ENCODE data around the gene LIPG. TPM values are rescaled to one million over a fixed set of nuclear protein-coding genes. Genes with fewer than 3 reads are reported as not detected.
"Not testable (repeated sequence)": the region's sequence is repeated elsewhere in the genome, so short reads cannot be mapped to it uniquely, and the experiment has no call there.

Gene LIPG
- total RNA-seq, 2 donors from 2014 or later = 0.36 to 28.5 TPM

DNA sequence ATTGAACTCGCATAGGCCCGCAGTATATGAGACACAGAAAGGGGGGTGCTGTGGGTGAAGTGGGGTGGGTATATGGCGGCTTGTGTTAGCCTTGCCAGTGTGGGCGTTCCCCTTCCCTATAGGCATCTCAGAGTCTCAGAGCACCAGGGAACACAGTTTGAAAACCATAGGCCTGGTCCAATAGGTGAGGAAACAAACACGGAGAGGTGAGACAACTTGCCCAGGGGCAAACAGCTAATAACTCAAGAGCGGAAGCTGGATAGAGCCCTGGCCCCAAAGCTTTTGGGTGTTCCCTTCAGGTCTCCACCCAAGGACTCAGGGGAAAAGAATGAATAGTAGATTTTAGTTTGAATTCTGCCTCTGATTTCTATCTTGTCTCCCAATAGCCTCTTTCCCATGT, 7.9 kb downstream of the LIPG start:
- H3K27ac ChIP-seq = no peak overlapping the region
- 80% methylated on average over 6 of the region's 6 CpGs for WGBS
- DNase-seq (ENCODE audit: low spot score) = no peak
- H3K4me1 ChIP-seq (replicated peaks) = no peaks in the 10 kb centered on the region
- H3K27me3 ChIP-seq (replicated peaks; ENCODE audit: insufficient read depth) = no peaks in the 10 kb centered on the region
- intact Hi-C loops (cut with DNase I) = no loop called here
- H3K4me3 ChIP-seq = no peak overlapping the region
- no peaks in the 10 kb centered on the region for H3K36me3 ChIP-seq
- TF ChIP-seq POLR2A (IDR thresholded peaks at IDR 0.05) (no peak), POLR2AphosphoS5 (IDR thresholded peaks at IDR 0.05) (no peak)
- TF ChIP-seq, protein P1, sequence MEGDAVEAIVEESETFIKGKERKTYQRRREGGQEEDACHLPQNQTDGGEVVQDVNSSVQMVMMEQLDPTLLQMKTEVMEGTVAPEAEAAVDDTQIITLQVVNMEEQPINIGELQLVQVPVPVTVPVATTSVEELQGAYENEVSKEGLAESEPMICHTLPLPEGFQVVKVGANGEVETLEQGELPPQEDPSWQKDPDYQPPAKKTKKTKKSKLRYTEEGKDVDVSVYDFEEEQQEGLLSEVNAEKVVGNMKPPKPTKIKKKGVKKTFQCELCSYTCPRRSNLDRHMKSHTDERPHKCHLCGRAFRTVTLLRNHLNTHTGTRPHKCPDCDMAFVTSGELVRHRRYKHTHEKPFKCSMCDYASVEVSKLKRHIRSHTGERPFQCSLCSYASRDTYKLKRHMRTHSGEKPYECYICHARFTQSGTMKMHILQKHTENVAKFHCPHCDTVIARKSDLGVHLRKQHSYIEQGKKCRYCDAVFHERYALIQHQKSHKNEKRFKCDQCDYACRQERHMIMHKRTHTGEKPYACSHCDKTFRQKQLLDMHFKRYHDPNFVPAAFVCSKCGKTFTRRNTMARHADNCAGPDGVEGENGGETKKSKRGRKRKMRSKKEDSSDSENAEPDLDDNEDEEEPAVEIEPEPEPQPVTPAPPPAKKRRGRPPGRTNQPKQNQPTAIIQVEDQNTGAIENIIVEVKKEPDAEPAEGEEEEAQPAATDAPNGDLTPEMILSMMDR (IDR thresholded peaks at IDR 0.05) = no peak
- H3K9me3 ChIP-seq = no peaks in the 10 kb centered on the region

DNA sequence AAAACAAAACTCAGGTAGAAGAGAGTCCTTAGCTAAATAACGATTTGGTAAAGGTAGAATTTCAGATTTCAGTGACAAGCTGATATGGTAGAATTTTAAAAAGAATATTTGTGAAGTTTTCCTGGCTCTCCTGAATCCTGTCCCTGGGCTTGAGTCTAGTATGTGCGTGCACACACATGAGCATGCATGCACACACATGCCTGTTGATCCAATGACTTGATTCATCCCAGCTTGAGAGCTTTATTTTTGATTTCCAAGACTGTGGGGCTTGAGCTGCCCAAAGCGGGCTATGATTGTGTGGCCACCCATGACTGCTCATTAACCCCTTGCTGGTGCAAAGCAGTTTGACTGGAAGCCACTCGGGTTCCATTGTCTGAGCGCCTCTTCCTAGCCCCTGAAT, 9.0 kb downstream of the LIPG start:
- no peaks in the 10 kb centered on the region for H3K4me1 ChIP-seq (replicated peaks)
- 77% methylated on average over 5 of the region's 5 CpGs for WGBS
- no peak for DNase-seq (ENCODE audit: low spot score)
- H3K4me3 ChIP-seq = no peak overlapping the region
- intact Hi-C loops (cut with DNase I) = no loop called here
- no peak for TF ChIP-seq POLR2AphosphoS5 (IDR thresholded peaks at IDR 0.05)
- TF ChIP-seq POLR2A (IDR thresholded peaks at IDR 0.05) = no peak
- TF ChIP-seq, protein P1 (IDR thresholded peaks at IDR 0.05) = no peak
- H3K9me3 ChIP-seq = no peaks in the 10 kb centered on the region
- H3K27me3 ChIP-seq (replicated peaks; ENCODE audit: insufficient read depth) = no peaks in the 10 kb centered on the region
- no peak overlapping the region for H3K27ac ChIP-seq
- no peaks in the 10 kb centered on the region for H3K36me3 ChIP-seq

DNA sequence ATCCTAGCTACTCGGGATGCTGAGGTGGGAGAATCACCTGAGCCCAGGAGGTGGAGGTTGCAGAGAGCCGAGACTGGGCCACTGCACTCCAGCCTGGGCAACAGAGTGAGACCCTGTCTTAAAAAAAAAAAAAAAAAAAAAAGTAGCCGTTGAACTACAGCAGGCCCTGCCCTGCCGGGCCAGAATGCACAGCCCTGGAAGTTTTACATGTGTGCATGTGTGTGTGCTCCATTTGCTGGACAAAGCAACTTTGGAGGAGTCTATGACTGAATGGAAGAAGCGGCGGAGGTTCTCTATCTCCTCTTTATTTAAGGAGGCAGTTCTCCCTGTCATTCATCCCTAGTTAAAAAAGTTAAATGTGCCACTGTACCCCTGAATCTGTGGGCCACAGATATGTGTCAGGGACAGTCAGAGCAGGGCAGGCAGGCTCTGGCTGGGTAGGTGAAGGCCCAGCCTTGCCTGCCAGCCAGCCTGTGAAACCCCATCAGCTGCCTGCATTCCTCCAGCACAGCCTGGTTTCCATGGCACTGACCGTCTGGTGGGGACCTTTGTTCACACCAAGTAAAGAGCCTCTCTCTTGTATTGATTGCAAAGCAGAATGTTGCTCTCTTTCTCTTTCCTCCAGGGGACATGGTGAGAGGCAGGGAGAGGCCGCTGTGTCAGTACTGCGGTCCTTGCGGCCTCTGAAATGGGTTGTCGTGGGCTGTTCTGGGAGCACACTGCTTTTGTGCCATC, 10.9 kb downstream of the LIPG start:
- no peaks in the 10 kb centered on the region for H3K4me1 ChIP-seq (replicated peaks)
- WGBS = 90% methylated on average over 11 of the region's 11 CpGs
- intact Hi-C loops (cut with DNase I) = no loop called here

DNA sequence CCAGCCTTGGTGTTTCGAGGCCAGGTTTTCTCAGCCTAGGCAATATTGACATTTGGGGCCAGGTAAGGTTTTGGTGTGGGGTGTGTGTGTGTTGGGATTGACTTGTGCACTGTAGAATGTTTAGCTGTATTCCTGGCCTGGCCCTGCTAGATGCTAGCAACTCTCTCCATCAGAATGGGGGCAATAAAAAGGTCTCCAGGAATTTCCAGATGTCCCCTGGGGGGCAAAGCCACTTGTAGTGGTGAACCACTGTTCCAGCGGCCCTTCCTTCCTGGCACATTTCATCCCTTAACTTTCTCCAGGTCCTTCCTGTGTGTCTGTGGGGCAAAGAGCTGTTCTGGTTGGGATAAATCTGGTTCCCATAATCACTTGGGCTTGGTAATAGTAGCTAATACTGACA, 12.0 kb downstream of the LIPG start:
- no peaks in the 10 kb centered on the region for H3K27me3 ChIP-seq (replicated peaks; ENCODE audit: insufficient read depth)
- no peak overlapping the region for H3K4me3 ChIP-seq
- no peaks in the 10 kb centered on the region for H3K4me1 ChIP-seq (replicated peaks)
- no peaks in the 10 kb centered on the region for H3K9me3 ChIP-seq
- DNase-seq (ENCODE audit: low spot score) = no peak
- WGBS = 84% methylated on average over 2 of the region's 2 CpGs
- no peaks in the 10 kb centered on the region for H3K36me3 ChIP-seq
- intact Hi-C loops (cut with DNase I) = no loop called here
- TF ChIP-seq POLR2AphosphoS5 (IDR thresholded peaks at IDR 0.05) (no peak), POLR2A (IDR thresholded peaks at IDR 0.05) (no peak)
- TF ChIP-seq, protein P1 (IDR thresholded peaks at IDR 0.05) = no peak
- H3K27ac ChIP-seq = no peak overlapping the region

More for the DNA sequence above, 10.9 kb downstream of the LIPG start:
- Histone ChIP-seq H3K27me3 (replicated peaks; ENCODE audit: insufficient read depth) (no peaks in the 10 kb centered on the region), H3K4me3 (no peak overlapping the region), H3K36me3 (no peaks in the 10 kb centered on the region), H3K27ac (no peak overlapping the region), H3K9me3 (no peaks in the 10 kb centered on the region)
- no peak for DNase-seq (ENCODE audit: low spot score)
- TF ChIP-seq POLR2AphosphoS5 (IDR thresholded peaks at IDR 0.05) (no peak), POLR2A (IDR thresholded peaks at IDR 0.05) (no peak)
- TF ChIP-seq, protein P1 (IDR thresholded peaks at IDR 0.05) = no peak

DNA sequence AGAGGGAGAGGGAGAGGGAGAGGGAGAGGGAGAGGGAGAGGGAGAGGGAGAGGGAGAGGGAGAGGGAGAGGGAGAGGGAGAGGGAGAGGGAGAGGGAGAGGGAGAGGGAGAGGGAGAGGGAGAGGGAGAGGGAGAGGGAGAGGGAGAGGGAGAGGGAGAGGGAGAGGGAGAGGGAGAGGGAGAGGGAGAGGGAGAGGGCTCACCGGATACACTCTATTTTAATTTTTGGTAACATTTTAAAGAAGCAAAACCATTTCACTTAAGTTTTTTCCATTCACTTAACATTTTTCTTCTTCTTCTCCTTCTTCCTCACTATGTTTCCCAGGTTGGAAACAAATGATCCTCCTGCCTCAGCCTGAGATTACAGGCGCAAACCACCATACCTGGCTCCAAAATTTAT, 17.2 kb downstream of the LIPG start:
- H3K27me3 ChIP-seq (replicated peaks; ENCODE audit: insufficient read depth); H3K4me1 ChIP-seq (replicated peaks); intact Hi-C loops (cut with DNase I); H3K27ac ChIP-seq; H3K9me3 ChIP-seq; DNase-seq (ENCODE audit: low spot score); H3K4me3 ChIP-seq; H3K36me3 ChIP-seq: not testable (repeated sequence)
- WGBS = 96% methylated on average over 2 of the region's 2 CpGs

DNA sequence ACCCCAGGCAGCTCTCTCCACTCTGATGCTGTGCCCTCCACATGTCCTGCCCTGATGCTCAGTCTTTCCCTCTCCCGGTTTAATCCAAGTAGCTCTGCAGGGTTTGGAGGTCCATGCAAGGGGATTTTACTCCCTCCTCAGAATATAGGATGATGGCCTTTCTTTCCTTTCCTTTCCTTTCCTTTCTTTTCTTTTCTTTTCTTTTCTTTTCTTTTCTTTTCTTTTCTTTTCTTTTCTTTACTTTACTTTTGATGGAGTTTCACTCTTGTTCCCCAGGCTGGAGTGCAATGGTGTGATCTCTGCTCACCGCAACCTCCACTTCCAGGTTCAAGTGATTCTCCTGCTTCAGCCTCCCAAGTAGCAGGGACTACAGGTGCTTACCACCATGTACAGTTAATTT, 17.7 kb downstream of the LIPG start:
- H3K4me3 ChIP-seq; H3K36me3 ChIP-seq; intact Hi-C loops (cut with DNase I); H3K4me1 ChIP-seq (replicated peaks); DNase-seq (ENCODE audit: low spot score); H3K9me3 ChIP-seq; H3K27ac ChIP-seq; H3K27me3 ChIP-seq (replicated peaks; ENCODE audit: insufficient read depth): not testable (repeated sequence)
- 100% methylated on average over 2 of the region's 2 CpGs for WGBS

All from prostate gland (tissue), 2 donors.